ENCODE data around the gene SLC45A2. TPM values are rescaled to one million over a fixed set of nuclear protein-coding genes. Genes with fewer than 3 reads are reported as not detected.
"Not testable (repeated sequence)": the region's sequence is repeated elsewhere in the genome, so short reads cannot be mapped to it uniquely, and the experiment has no call there.

Gene SLC45A2
- total and polyA plus RNA-seq, 5 donors, result 0.32 to 0.70 TPM; not detected in 3

DNA sequence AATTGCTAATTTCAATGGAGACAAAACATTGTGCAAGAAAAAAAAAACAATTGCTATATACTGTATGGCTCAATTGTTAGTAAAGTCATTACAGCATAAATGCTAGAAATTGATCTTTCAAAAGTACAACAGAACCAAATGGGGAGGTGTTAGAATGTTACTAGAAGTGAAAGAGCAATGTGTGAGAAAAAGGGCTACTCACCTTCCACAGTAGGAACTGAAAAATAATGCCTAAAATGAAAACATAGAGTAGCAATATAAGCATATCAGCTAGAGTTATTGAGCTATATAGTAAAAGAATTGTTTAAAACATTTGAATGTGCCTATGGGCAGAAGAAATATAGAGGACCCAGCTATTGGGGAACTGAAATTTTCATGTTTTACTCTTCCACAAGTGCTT is 59.2 kb downstream of the SLC45A2 start:
- intact Hi-C loops (cut with DNase I), result no loop called here

DNA sequence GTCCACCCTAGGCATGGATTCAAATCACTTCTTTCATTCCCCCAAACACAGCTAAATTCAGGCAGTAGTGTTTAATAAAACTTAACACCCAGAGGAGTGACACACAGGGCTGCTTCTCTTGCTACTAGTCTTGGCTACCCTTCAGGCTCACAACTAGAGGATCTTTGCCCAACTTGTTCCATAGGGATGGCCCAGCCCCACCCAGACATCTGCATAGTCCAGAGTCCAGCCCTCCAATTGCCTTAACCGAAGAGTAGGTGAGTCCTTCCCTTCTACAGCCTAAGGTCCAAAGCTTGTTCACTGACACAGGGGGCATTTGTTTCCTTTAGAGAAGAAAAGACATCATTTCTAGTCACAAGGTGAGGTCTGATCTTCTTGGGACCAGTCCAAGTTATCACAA is 63.5 kb downstream of the SLC45A2 start:
- intact Hi-C loops (cut with DNase I), result no loop called here
- ATAC-seq, result no peak
- DNase-seq, result no peak
- no peak overlapping the region for H3K27ac ChIP-seq (ENCODE audit: low read length)
- WGBS, result 84% methylated on average over 1 of the region's 1 CpG
- peaks cover 5% of the 10 kb centered on the region for H3K9me3 ChIP-seq (ENCODE audit: control insufficient read depth, low read length)
- H3K4me3 ChIP-seq (ENCODE audit: low read length), result no peak overlapping the region
- H3K4me1 ChIP-seq (ENCODE audit: control insufficient read depth, insufficient read depth, low read length), result no peaks in the 10 kb centered on the region
- no peaks in the 10 kb centered on the region for H3K27me3 ChIP-seq (ENCODE audit: control insufficient read depth, insufficient read depth)

More for the DNA sequence above, 59.2 kb downstream of the SLC45A2 start:
- no peak for ATAC-seq
- Histone ChIP-seq H3K27me3 (ENCODE audit: control insufficient read depth, insufficient read depth) (no peaks in the 10 kb centered on the region), H3K27ac (ENCODE audit: low read length) (no peak overlapping the region), H3K4me3 (ENCODE audit: low read length) (no peak overlapping the region), H3K4me1 (ENCODE audit: control insufficient read depth, insufficient read depth, low read length) (no peaks in the 10 kb centered on the region), H3K9me3 (ENCODE audit: control insufficient read depth, low read length) (peaks cover 5% of the 10 kb centered on the region)
- no peak for DNase-seq

DNA sequence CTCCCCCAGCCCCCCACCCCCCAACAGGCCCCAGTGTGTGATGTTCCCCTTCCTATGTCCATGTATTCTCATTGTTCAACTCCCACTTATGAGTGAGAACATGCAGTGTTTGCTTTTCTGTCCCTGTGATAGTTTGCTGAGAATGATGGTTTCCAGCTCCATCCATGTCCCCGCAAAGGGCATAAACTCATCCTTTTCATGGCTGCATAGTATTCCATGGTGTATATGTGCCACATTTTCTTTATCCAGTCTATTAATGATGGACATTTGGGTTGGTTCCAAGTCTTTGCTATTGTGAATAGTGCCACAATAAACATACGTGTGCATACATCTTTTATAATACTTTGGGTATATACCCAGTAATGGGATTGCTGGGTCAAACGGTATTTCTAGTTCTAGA is 69.6 kb downstream of the SLC45A2 start:
- H3K27me3 ChIP-seq (ENCODE audit: control insufficient read depth, insufficient read depth); H3K4me3 ChIP-seq (ENCODE audit: low read length); H3K27ac ChIP-seq (ENCODE audit: low read length); intact Hi-C loops (cut with DNase I); H3K4me1 ChIP-seq (ENCODE audit: control insufficient read depth, insufficient read depth, low read length); H3K9me3 ChIP-seq (ENCODE audit: control insufficient read depth, low read length); ATAC-seq; DNase-seq: not testable (repeated sequence)
- WGBS, result 94% methylated on average over 3 of the region's 3 CpGs

DNA sequence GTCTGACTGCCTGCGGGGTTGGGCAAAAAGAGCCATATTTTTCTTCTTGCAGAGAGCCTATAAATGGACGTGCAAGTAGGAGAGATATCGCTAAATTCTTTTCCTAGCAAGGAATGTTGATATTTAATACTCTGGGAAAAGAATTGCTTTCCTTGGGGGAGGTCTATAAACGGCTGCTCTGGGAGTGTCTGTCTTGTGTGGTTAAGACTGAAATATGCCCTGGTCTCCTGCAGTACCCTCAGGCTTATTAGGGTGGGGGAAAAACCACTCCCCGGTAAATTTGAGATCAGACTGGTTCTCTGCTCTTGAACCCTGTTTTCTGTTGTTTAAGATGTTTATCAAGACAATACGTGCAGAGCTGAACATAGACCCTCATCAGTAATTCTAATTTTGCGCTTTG is 78.2 kb downstream of the SLC45A2 start:
- H3K4me1 ChIP-seq (ENCODE audit: control insufficient read depth, insufficient read depth, low read length); H3K27ac ChIP-seq (ENCODE audit: low read length); DNase-seq; ATAC-seq; H3K27me3 ChIP-seq (ENCODE audit: control insufficient read depth, insufficient read depth); H3K4me3 ChIP-seq (ENCODE audit: low read length); H3K9me3 ChIP-seq (ENCODE audit: control insufficient read depth, low read length); intact Hi-C loops (cut with DNase I): not testable (repeated sequence)
- WGBS, result 79% methylated on average over 7 of the region's 7 CpGs

DNA sequence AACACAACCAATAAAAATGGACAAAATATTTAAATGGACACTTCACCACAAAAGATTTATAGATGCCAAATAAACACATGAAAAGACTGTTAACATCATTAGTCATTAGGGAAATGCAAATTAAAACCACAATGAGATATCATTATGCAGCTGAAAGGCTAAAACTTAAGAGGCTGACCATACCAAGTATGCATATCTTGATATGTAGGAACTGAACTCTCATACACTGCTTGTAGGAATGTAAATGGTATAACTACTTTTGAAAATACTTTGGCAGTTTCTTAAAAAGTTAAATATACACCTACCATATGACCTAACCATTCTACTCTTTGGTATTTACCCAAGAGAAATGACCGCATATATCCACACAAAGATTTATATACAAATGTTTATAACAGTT is 79.1 kb downstream of the SLC45A2 start:
- DNase-seq, result no peak
- Histone ChIP-seq H3K27me3 (ENCODE audit: control insufficient read depth, insufficient read depth) (no peaks in the 10 kb centered on the region), H3K4me1 (ENCODE audit: control insufficient read depth, insufficient read depth, low read length) (no peaks in the 10 kb centered on the region), H3K9me3 (ENCODE audit: control insufficient read depth, low read length) (peaks cover 4% of the 10 kb centered on the region), H3K4me3 (ENCODE audit: low read length) (no peak overlapping the region), H3K27ac (ENCODE audit: low read length) (no peak overlapping the region)
- WGBS, result 87% methylated on average over 1 of the region's 1 CpG
- ATAC-seq, result no peak
- intact Hi-C loops (cut with DNase I), result no loop called here

DNA sequence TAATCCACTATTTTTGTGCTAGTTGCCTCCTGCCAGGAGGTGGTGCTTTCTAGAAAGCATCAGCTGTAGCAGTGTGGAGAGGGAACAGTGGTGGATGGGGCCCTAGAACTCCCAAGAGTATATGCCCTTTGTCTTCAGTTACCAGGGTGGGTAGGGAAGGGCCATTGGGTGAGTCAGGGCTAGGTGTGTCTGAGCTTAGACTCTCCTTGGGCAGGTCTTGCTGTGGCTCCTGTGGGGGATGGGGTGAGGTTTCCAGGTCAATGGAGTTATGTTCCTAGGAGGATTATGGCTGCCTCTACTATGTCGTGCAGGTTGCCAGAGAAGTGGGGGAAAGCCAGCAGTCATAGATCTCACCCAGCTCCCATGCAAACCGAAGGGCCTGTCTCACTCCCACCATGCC is 81.4 kb downstream of the SLC45A2 start:
- intact Hi-C loops (cut with DNase I), result no loop called here
- DNase-seq (no peak), ATAC-seq (no peak)
- no peaks in the 10 kb centered on the region for H3K27me3 ChIP-seq (ENCODE audit: control insufficient read depth, insufficient read depth)
- H3K4me1 ChIP-seq (ENCODE audit: control insufficient read depth, insufficient read depth, low read length), result no peaks in the 10 kb centered on the region
- WGBS, result 89% methylated on average over 2 of the region's 2 CpGs
- H3K27ac ChIP-seq (ENCODE audit: low read length), result no peak overlapping the region
- no peak overlapping the region for H3K4me3 ChIP-seq (ENCODE audit: low read length)
- H3K9me3 ChIP-seq (ENCODE audit: control insufficient read depth, low read length), result peaks cover 2% of the 10 kb centered on the region

DNA sequence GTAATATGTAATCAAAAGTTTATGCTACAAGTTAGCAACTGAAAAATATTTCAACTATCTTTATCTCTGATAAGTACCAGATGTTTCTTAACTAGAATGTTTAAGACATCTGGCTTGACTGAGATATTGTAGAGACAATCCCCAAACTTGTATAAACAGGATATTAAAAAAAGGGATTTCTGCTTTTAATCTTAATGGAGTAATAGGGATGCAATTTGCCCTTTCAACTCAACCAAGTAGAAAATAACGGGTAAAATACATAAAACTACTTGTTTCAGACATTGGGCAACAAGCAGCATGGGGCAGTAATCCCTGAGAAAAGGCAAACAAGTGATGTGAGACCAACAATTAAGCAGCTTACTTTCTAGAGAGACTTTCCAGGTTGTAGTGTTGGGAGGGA is 83.3 kb downstream of the SLC45A2 start:
- DNase-seq, result no peak
- WGBS, result 48% methylated on average over 1 of the region's 1 CpG

More for the DNA sequence above, 83.3 kb downstream of the SLC45A2 start:
- no peak for ATAC-seq
- Histone ChIP-seq H3K27ac (ENCODE audit: low read length) (no peak overlapping the region), H3K9me3 (ENCODE audit: control insufficient read depth, low read length) (peaks cover 2% of the 10 kb centered on the region), H3K27me3 (ENCODE audit: control insufficient read depth, insufficient read depth) (no peaks in the 10 kb centered on the region), H3K4me1 (ENCODE audit: control insufficient read depth, insufficient read depth, low read length) (no peaks in the 10 kb centered on the region), H3K4me3 (ENCODE audit: low read length) (no peak overlapping the region)
- intact Hi-C loops (cut with DNase I), result no loop called here

Other genes starting within 250 kb of the SLC45A2 start
- 1 to 10 TPM in 3 of 4 donors, under 1 TPM in 1; 0.54 to 1.4 (median 1.1) TPM for gene ADAMTS12, start 92.7 kb downstream of the SLC45A2 start, total RNA-seq
- gene ADAMTS12, start 92.7 kb downstream of the SLC45A2 start, polyA plus RNA-seq, result 0.54 TPM
- not detected for gene RXFP3, start 48.3 kb downstream of the SLC45A2 start, total RNA-seq
- not detected for gene RXFP3, start 48.3 kb downstream of the SLC45A2 start, polyA plus RNA-seq
- gene AMACR, start 23.4 kb upstream of the SLC45A2 start, total RNA-seq, result 10 to 100 TPM in 3 of 4 donors, 1 to 10 TPM in 1; 6.2 to 19.1 (median 11.1) TPM
- gene AMACR, start 23.4 kb upstream of the SLC45A2 start, polyA plus RNA-seq, result 14.6 TPM
- 1 to 10 TPM; 1.5 to 3.3 (median 2.3) TPM for gene C1QTNF3, start 58.5 kb upstream of the SLC45A2 start, total RNA-seq
- 4.3 TPM for gene C1QTNF3, start 58.5 kb upstream of the SLC45A2 start, polyA plus RNA-seq